Stimulated activated naive CD4-positive, alpha-beta T cell treated with Interleukin-2 at 50 U/mL for 16 hours (primary cell): ENCODE measurements around the gene HOXA13.

Experiments
- DNase-seq: peaks from one replicate; lab custom pipeline; 2025; lab: John Stamatoyannopoulos, UW

HOXA13 gene

DNA sequence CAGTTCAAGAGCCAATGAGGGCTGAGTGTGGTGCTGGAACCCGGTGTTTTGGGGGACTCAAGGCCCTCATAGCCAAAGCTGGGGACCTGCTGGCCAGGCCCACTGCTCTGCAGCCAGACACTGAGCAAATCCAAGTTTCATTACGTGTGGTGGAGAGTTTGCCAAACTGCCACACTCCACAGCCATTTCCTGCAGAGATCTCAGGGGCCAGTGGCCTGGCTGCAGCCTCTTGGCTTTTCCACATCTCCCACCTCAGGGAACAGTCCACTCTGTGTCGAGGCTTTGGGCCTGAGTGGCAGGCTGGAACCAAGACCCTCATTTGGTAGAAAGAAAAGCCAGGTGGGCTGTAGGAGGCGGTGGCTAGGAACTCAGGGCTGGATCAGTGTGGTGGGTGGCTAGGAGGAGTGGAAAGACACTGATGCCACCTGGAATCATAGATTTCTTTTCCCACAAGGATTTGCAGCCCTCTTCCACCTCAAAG lies 18.1 kb downstream of the HOXA13 start:
- no peak for DNase-seq

GRCh38 chr7:27180431-27181420 lies 19.2 kb downstream of the HOXA13 start:
- DNase-seq, result no peak

- peak; percentile 36 for DNase-seq
Measured at GRCh38 chr7:27179503-27180430, 20.1 kb downstream of the HOXA13 start.

GRCh38 chr7:27179030-27179429 lies 20.9 kb downstream of the HOXA13 start:
- no peak for DNase-seq

GRCh38 chr7:27178366-27178765 lies 21.5 kb downstream of the HOXA13 start:
- no peak for DNase-seq

GRCh38 chr7:27177795-27178320 lies 22.0 kb downstream of the HOXA13 start:
- no peak for DNase-seq

GRCh38 chr7:27176962-27177794 lies 22.7 kb downstream of the HOXA13 start:
- DNase-seq, result no peak

DNA sequence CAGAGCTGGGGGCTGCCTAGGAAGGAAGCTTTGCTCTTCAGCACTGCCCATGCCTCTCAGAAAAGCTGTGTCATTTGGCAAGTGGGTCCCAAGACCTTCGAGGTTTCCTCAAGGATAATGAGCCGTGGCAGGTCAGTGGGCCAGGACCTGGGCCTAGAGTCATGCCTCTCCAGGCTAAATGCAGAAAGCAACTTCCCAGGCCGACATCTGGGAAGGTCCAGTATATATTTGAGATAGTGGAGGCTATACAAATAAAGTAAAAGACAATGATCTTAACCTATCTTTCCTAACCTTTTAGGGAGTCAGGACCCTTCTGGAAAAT lies 23.4 kb downstream of the HOXA13 start:
- DNase-seq, result no peak

DNA sequence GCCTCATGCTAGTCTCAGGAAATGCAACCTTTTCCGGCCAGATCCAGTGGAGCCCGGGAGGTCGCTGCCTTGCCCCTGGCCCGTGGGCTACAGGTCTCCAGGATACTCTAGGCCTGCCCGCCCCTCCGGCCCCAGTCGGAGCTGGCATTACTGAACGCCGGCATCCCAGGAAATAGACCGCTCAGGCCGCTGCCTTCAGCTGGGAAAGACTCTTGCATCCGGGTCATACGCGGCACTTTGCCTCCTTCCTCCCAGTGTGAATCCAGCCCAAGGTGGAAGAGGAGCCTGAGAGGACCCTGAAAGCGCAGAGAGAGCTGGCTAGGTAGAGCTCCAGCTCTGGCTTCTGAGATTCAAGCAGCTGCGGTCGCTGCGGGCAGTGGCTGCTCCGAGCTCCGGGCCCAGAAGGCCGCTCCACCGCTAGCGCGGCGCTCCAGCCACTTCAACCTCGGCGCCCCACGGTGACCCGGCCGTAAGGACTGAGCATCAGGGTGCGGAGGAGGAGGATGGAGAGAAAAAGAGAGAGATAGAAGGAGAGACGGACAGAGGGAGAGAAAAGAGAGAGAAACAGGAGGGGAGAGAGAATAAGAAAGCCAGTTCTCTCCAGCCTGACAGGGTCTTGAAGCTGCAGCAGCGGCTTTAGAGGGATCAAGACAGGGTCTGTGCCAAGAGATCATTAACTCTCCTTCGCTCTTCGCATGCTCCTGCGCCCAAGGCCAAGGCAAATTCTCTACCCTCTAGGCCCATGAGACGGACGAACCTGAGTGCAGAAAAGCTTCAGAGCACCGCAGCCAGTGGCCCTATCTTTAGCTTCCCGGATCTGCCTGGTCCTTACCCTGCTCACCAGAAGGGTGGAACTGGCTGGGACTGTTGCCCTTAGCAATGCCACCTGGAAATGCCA lies 24.0 kb downstream of the HOXA13 start:
- no peak for DNase-seq

GRCh38 chr7:27174874-27175625 lies 24.8 kb downstream of the HOXA13 start:
- no peak for DNase-seq

DNA sequence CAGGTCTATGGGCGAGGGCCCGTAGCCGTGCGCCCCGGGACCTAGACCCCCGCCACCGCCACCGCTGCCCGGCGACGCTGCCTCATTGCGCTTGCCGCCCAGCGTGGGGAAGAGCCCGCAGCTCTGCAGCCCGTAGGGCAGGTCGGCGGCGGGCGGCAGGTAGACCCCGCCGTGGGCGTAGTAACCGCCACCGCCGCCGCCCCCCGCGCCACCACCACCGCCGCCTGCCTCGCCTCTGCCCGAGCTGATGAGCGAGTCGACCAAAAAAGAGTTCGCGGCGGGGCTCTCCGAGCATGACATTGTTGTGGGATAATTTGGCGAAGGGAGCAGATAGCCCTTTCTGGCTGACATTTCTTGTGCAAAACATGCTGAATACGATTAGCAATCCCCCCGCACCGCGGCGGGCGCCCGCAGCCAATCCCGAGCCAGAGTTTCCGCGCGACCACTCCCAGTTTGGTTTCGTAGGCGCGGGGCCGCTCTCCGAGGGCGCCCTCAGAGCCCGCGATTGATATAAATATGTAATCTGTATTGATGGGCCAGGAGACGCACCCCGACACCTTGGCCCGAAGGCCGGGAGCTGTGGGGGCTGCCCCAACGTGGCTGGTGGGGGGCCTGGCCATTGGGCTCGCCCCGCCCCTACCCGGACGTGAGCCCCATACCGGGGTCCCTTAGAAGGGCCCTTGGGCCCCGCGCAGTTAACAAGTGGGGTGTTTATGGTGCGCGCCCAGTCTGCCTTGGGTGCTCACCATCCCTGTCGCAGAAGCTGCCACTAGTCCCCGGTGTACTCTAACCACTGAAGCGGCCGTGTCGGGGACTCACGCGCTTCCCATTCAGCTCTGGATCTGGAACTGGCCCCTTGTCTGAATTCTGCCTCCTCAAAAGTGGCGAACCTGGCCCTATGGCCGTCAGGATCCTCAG lies 25.7 kb downstream of the HOXA13 start, which contains the start of gene HOXA10:
HOXA10 (minus strand) TSS at position 365 of the 918 bp plus-strand sequence; CDS start at position 351, 14 bp downstream.
- DNase-seq, result no peak

- DNase-seq, result no peak
Measured at GRCh38 chr7:27173511-27173955, 26.4 kb downstream of the HOXA13 start.

- DNase-seq, result no peak
Measured at GRCh38 chr7:27172823-27173510, 26.9 kb downstream of the HOXA13 start.

GRCh38 chr7:27172315-27172774 lies 27.5 kb downstream of the HOXA13 start:
- DNase-seq, result no peak

GRCh38 chr7:27171637-27172314 lies 28.1 kb downstream of the HOXA13 start:
- no peak for DNase-seq

DNA sequence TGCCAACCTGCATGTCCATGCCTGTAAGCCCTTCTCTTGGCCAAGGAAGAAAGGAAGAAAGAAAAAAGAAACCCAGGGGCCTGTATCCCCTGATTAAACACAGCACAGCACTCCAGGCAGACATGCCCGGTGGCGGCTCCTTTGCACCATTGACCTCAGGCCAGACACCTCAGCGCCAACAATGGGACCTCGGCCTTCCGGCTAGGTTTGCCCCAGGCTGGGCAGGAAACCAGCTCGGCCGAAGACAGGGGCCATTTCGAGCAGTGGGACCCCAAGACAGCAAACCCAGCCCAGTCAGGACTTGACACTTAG lies 28.6 kb downstream of the HOXA13 start:
- DNase-seq, result no peak
